Fibroblast of peridontal ligament (primary cell): ENCODE results near the gene PACSIN3.

ENCODE experiments used
- DNase-seq: peaks from one replicate; pipeline ENCODE4 v3.0.0-alpha.2; 2010; ENCODE audit errors: extremely low read depth

Gene PACSIN3

GRCh38 chr11:47176328-47177228 lies 9.7 kb downstream of the PACSIN3 start, which contains the start of gene ARFGAP2:
Gene ARFGAP2 (minus strand): TSS chr11:47176879. CDS start chr11:47176853, 26 bp downstream.
- DNase-seq: peak; percentile 90

DNA sequence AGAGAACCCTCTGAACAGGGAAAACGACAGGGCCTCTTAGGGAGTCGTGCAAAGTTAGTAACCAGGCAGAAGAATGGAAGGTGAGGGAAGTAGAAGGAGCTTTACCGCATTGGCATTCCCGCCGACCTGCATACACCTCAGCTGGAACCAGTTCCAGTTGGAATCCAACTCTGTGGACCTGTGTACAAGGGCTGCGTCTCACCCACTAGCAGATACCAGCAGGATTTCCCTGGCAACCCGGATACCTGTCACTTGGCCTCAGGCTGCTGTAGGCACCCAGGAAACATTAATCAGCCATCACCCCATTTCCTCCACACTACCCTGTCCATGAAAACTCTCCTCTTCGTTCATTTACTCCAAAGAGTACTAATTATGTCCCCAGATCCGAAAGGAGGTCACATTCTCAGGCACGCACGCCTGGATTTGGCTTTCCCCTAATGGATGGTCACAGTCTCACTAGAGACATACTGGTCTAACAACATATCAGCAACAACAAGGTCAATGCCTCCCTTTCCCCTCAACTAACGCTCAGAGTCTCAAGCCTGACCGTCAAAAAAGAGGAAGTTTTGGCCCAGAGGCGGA lies 10.4 kb downstream of the PACSIN3 start:
- no peak for DNase-seq

- DNase-seq: no peak
These were observed 13.4 kb downstream of the PACSIN3 start for GRCh38 chr11:47172740-47173336.

GRCh38 chr11:47171856-47172255 lies 14.4 kb downstream of the PACSIN3 start:
- DNase-seq: no peak

DNA sequence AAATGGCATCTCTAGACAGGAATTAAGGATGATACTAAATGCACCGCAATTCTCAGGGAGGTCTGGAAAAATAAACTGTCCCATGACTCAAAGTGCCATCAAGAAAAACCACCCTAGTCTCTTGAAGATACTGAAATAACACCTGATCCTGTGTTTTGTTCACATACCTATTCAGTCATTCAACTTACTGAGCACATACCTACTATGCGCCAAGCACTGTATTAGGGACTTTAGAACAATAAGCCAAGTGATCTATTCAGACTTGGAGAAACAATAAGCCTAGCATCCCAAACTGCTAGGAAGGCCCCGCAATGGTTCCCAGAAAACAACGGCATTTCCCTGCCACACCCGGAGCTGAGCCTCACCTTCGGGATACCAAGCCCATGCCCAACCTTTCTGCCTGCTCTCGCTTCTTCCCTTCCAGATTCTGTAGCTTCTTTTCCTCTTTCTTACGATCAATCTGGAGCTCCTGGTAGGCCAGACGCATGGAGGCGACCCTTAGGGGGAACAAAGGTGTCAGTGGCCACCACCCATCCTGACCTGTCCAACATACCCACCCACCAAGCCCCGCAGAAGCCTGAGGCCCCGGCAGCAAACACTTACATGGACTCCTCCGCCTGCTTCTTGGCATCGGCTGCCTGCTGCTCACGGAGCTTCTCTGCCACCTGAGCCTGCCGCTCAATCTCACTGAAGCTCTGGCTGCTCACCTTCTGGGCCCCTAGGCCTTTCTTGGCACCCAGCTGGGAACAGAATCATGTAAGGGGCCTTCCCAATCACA lies 15.0 kb downstream of the PACSIN3 start:
- no peak for DNase-seq

DNA sequence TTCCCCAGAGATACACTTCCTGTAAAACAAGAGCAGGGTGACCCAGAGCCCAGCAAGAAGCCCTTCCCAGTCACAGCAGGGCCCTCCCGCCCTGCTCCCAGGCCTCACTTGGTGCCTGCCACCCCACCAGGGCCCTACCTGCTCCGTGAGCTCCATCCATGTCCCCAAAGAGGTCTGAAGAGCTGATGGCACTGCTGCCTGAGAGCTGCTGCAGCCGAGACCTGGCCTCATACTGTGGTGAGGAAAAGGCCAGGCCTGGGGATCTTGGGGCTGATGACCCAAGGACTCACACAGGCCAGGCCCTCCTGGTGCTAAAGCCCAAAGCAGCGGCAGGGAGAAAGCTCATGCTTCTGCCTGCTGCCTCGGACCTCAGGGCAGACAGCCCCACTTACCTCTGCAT lies 19.9 kb downstream of the PACSIN3 start:
- no peak for DNase-seq

DNA sequence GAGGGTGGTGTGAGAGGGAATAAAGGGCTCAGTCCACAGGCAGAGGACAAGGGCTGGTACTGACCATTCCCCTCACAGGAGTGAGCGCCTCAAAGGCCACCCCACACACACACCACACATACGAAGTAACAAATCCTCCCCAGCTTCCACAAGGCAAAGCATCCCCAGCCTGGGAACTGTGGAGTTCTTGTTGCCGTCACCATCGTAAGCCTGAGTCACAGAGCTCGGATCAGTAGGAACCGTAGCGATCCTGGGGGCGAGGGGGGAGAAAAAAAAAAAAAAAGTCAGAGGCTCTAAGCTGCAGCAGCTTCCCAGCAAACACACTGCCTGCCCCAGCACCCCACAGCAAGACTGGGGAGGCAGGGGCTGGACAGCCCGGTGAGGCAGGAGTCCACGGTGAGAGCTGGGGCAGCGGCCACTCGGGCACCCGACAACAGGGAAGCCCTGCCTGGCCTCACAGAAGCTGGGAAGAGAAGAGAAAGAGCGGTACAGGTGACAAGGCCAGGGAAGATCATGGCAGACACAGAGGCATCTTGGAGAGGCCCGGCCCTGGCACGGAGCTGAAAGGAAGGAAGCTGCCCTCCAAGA lies 20.9 kb downstream of the PACSIN3 start:
- no peak for DNase-seq

GRCh38 chr11:47164321-47164720 lies 21.9 kb downstream of the PACSIN3 start:
- no peak for DNase-seq

- DNase-seq: no peak
These were observed 22.3 kb downstream of the PACSIN3 start for GRCh38 chr11:47163898-47164297.

GRCh38 chr11:47163193-47163592 lies 23.0 kb downstream of the PACSIN3 start:
- DNase-seq: peak; percentile 40

DNA sequence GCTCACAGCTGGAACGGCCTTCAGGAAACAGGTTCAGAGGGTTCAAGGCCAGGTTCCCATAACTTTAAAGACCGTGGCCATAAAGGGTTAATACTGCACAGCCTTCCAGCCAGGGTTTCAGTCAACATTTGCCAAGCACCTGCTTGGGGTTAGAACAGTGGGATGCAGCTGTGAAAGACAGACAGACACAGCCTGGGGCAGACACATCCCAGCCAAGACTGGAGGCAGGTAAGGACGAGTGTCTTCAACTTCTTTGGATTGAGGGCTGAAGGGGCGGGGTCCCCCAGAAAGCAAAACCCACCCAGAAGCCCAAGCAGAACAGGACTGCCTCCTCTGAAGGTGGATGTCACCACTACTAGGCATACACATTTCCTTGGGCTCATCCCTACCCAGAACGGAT lies 23.8 kb downstream of the PACSIN3 start:
- no peak for DNase-seq

- no peak for DNase-seq
These were observed 24.3 kb downstream of the PACSIN3 start for GRCh38 chr11:47161890-47162289.

DNA sequence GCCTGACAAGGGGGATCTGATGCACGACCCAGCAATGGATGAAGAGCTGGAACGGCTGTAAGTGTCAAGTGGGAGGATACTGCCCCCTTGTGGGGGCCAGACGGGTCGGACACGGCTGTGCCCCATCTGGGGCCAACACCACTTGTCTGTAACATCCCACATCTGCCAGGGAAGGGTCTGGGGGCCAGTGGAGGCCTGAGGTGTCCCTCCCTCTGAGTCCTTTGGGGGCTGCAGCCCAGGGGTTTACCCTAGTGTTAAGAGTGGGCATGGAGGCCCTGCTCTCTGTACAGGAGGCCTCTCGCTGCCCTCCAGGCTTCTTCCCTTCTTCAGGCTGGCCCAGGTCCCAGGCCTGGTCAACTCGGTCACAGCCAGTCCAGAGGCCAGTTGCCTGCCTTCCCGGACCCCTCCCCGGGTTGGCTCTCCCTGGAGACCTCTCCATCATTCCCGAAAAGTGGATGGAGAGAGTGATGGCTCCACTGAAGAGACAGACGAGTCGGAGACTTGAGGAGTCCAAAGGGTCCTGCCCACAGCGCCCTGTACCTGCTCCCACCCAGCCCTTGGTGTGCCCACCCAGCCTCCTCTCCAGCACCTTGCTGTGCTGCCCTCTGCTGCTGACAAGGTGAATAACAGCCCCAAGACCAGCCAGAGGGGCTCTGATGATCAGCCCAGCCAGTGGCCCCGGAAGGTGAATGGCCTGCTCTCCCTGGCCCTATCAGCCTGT lies 24.9 kb downstream of the PACSIN3 start:
- DNase-seq: peak; percentile 69

DNA sequence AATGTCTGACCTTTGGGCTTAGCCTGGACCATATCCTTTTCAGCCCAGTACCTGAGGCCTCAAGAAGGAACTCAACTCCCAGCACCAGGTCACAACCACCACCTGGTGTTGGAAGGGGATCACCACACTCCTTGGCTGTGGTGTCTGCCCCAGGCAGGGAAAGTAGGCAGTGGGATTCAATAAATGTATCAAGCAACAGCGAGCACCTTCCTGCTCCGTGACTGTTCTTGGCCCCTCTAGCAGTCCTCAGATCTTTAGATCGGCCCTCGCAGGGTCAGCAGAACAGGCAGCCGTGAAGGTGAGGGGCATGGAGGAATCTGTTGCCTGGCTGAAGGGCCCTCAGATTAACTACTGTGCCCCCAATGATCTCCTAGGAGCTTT lies 25.5 kb downstream of the PACSIN3 start:
- no peak for DNase-seq

DNA sequence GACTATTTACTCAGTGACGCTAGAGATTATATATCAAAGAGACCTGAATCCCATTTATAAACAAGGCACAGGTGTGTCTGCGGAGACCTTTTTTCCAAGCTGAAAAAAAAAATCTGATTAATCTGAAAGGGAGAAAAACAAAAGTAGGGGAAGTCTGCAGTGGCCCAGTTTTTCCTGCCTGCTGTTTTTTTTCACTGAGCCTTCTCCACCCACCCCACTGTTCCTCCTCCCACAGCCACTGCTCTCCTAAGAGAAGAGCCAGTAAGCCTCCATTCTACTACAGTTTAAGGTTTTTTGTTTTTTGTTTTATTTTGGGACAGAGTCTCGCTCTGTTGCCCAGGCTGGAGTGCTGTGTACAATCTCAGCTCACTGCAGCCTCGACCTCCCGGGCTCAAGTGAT lies 28.0 kb downstream of the PACSIN3 start:
- DNase-seq: no peak

GRCh38 chr11:47157805-47158204 lies 28.4 kb downstream of the PACSIN3 start:
- no peak for DNase-seq

GRCh38 chr11:47156951-47157350 lies 29.3 kb downstream of the PACSIN3 start:
- DNase-seq: no peak

GRCh38 chr11:47156333-47156732 lies 29.9 kb downstream of the PACSIN3 start:
- no peak for DNase-seq

GRCh38 chr11:47155879-47156278 lies 30.4 kb downstream of the PACSIN3 start:
- DNase-seq: no peak

- no peak for DNase-seq
These were observed 31.3 kb downstream of the PACSIN3 start for GRCh38 chr11:47154616-47155570.
